ENCODE data around the gene GPRC5C. TPM values are rescaled to one million over a fixed set of nuclear protein-coding genes. Genes with fewer than 3 reads are reported as not detected.

The GPRC5C gene
- total and polyA plus RNA-seq, 2 of the 8 experiments (the other 6 are each of a cell fraction or from before 2014, with no cell fraction given), result 18.3 to 55.8 TPM

DNA sequence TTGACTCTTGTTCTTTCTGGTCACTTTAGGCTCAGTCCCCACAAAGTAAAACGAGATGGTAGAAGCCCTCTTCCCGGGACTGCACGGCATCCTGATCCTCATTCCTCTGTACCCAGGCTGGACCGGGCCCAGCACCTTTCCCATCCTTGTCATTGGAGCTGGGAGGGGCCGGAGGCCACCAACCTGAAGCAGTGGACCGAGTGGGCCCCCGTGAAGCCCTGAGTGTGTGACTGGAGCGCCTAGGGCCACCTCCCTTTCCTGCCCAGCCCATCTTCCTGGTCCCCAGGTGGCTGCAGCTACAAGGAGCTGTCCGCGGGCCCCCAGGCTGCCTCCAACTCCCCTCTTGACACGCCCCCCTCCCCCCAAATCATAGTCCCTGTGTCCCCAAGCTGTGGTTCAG, 17.4 kb downstream of the GPRC5C start:
- Histone ChIP-seq H2BK120ac (replicated peaks; ENCODE audit: low read depth, low read length) (no peak overlapping the region), H4K20me1 (replicated peaks in 1 of 2; ENCODE audit: control insufficient read depth in 1 of 2, insufficient read depth in 2 of 2, low read length in 2 of 2) (peaks cover 4% of the 10 kb centered on the region in 2 experiments), H4K5ac (ENCODE audit: insufficient read length, low read depth, low read length) (no peak overlapping the region), H2BK12ac (ENCODE audit: low read depth, low read length) (no peak overlapping the region), H3K9ac (replicated peaks in 1 of 4; ENCODE audit: extremely low read depth in 1 of 4, low read depth in 3 of 4, low read length in 3 of 4) (no peak overlapping the region), H3K14ac (ENCODE audit: insufficient read length) (no peak overlapping the region), H3K23ac (ENCODE audit: insufficient read length) (no peak overlapping the region), H2BK15ac (ENCODE audit: low read length) (no peak overlapping the region), H3K18ac (ENCODE audit: extremely low read depth, low read length) (no peak overlapping the region), H3K56ac (replicated peaks; ENCODE audit: insufficient read length, low read depth, low read length) (no peak overlapping the region), H4K8ac (ENCODE audit: extremely low read depth, insufficient read depth, low read length) (no peak overlapping the region), H2BK5ac (ENCODE audit: low read depth, low read length) (no peak overlapping the region), H3K4ac (replicated peaks; ENCODE audit: insufficient read length, low read depth, low read length) (no peak overlapping the region), H3K27me3 (replicated peaks in 1 of 4; ENCODE audit: control insufficient read depth in 3 of 4, extremely low read depth in 1 of 4, insufficient read depth in 3 of 4, low read length in 3 of 4) (peaks cover 0 to 16% (median 11%) of the 10 kb centered on the region in 4 experiments; a peak in 6 of 7 replicates), H3K79me1 (ENCODE audit: low read depth, low read length) (no peaks in the 10 kb centered on the region), H2AFZ (ENCODE audit: low read length) (no peak overlapping the region), H3K27ac (ENCODE audit: low read depth, low read length) (no peak overlapping the region), H3K79me2 (ENCODE audit: control insufficient read depth in 1 of 2, insufficient read depth in 2 of 2, low read length in 2 of 2) (no peaks in the 10 kb centered on the region), H3K4me3 (ENCODE audit: extremely low read depth in 1 of 4, insufficient read depth in 2 of 4, low read depth in 3 of 4, low read length in 4 of 4) (no peak overlapping the region), H3K23me2 (ENCODE audit: low read depth, low read length) (peaks cover 9% of the 10 kb centered on the region; the same call in 1 of the 2 replicates), H3K4me2 (ENCODE audit: insufficient read depth in 1 of 2, low read depth in 2 of 2, low read length in 2 of 2) (no peak overlapping the region), H2AK5ac (ENCODE audit: low read depth, low read length) (no peak overlapping the region), H3K9me3 (ENCODE audit: insufficient read depth in 2 of 2, low read depth in 1 of 2, low read length in 1 of 2) (no peaks in the 10 kb centered on the region), H2BK20ac (ENCODE audit: low read length) (no peak overlapping the region), H3K36me3 (ENCODE audit: control insufficient read depth in 2 of 4, insufficient read depth in 4 of 4, low read length in 3 of 4) (peaks cover 0 to 6% (median 0%) of the 10 kb centered on the region in 4 experiments; a peak in 1 of 8 replicates), H4K91ac (replicated peaks; ENCODE audit: insufficient read length, low read length) (no peak overlapping the region), H3K4me1 (replicated peaks in 1 of 4; ENCODE audit: control insufficient read depth in 3 of 4, insufficient read depth in 4 of 4, low read length in 3 of 4) (peaks cover 0 to 25% (median 16%) of the 10 kb centered on the region in 4 experiments; a peak in 6 of 7 replicates)
- DNase-seq (ENCODE audit: low read depth in 1 of 2, low spot score in 2 of 2) (no peak), FAIRE-seq (no peak)
- ChIA-PET POLR2A (ENCODE audit: partially characterized antibody) (interaction anchor here (2.5 kb wide), 1 partner anchor 16 kb away, joined by 7 read pairs; no protein-coding TSS in a partner anchor), CTCF (ENCODE audit: partially characterized antibody) (interaction anchor here (0.6 to 4.9 kb wide), 5 partner anchors 8 to 86 kb away, joined by 3 to 47 read pairs (median 3); no protein-coding TSS in a partner anchor)
- TF ChIP-seq KDM4A (IDR thresholded peaks at IDR 0.05; ENCODE audit: low read depth, low read length, severe bottlenecking), result no peak
- TF ChIP-seq TAF1 (IDR thresholded peaks at IDR 0.05; ENCODE audit: low read depth, low read length), result no peak
- no peak for TF ChIP-seq GABPA (IDR thresholded peaks at IDR 0.05; ENCODE audit: borderline replicate concordance, insufficient read depth, low read length)
- no peak for TF ChIP-seq SP2 (IDR thresholded peaks at IDR 0.05; ENCODE audit: low read length)
- TF ChIP-seq SIRT6 (IDR thresholded peaks at IDR 0.05; ENCODE audit: low read length), result no peak
- TF ChIP-seq POLR2A (IDR thresholded peaks at IDR 0.05; ENCODE audit: control extremely low read depth in 1 of 2, low read depth in 2 of 2, low read length in 2 of 2), result no peak
- TF ChIP-seq RXRA (IDR thresholded peaks at IDR 0.05; ENCODE audit: insufficient read depth, low read depth, low read length), result no peak
- no peak for TF ChIP-seq SRF (IDR thresholded peaks at IDR 0.05; ENCODE audit: low read depth, low read length)
- TF ChIP-seq, protein P1, sequence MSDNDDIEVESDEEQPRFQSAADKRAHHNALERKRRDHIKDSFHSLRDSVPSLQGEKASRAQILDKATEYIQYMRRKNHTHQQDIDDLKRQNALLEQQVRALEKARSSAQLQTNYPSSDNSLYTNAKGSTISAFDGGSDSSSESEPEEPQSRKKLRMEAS (IDR thresholded peaks at IDR 0.05), result no peak
- no peak for TF ChIP-seq KDM1A (IDR thresholded peaks at IDR 0.05; ENCODE audit: borderline replicate concordance, low read length)
- no peak for TF ChIP-seq HDAC2 (IDR thresholded peaks at IDR 0.05; ENCODE audit: borderline replicate concordance in 1 of 2, low read depth in 2 of 2, low read length in 2 of 2)
- no peak for TF ChIP-seq TBP (IDR thresholded peaks at IDR 0.05; ENCODE audit: low read depth, low read length)
- no peak for TF ChIP-seq NRF1 (IDR thresholded peaks at IDR 0.05; ENCODE audit: low read depth, low read length)
- 90% methylated on average over 11 of the region's 11 CpGs; no CpG with 5 or more reads in 1 of the 2 experiments for WGBS, 2 experiments (ENCODE audit: extremely low coverage in 1 of 2, insufficient coverage in 1 of 2, insufficient read length in 1 of 2, insufficient replicate concordance in 2 of 2, low coverage in 1 of 2, low lambda C conversion rate in 2 of 2, missing lambda C conversion rate in 1 of 2)
